ENCODE results near the gene P4HB. TPM values are rescaled to one million over a fixed set of nuclear protein-coding genes. Genes with fewer than 3 reads are reported as not detected.
A peak's percentile ranks its signal among the peaks of the same experiment; 100 is the strongest.

Gene P4HB
- total RNA-seq, 3 donors from 2014 or later: 442 to 487 (median 478) TPM

DNA sequence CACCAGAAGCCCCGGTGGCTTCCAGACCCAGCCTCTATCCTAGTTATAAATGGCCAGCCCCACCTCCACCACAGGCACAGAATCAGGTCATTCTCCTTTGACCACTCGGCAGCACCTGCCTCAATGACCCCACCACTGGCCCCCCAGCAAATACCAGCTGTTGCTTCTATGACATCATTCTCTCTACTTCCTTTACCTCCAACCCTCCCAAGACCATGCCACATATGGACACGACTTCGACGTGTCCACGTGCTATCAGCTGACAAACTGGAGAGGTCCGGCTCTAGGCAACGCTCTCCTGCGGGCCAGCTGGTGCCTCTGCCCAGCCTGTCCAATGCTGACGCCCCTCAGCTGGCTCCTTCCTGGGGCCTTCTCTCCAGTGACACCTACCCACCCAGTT is 25.1 kb upstream of the P4HB start:
- ATAC-seq (peak in 1 of 2 donors; percentile 12), DNase-seq (no peak)
- Mint-ChIP-seq H3K4me1 (ENCODE audit: low read depth) (peaks cover 19% of the 10 kb centered on the region), H3K27me3 (ENCODE audit: low read depth) (no peaks in the 10 kb centered on the region), H3K4me3 (no peak overlapping the region), H3K9me3 (no peaks in the 10 kb centered on the region), H3K36me3 (ENCODE audit: insufficient read depth) (peaks cover 28% of the 10 kb centered on the region)

GRCh38 chr17:81884968-81885367 is 24.6 kb upstream of the P4HB start:
- peak; percentile 5 to 19 for ATAC-seq
- Mint-ChIP-seq H3K4me3 (no peak overlapping the region), H3K36me3 (ENCODE audit: insufficient read depth) (peaks cover 27% of the 10 kb centered on the region), H3K4me1 (ENCODE audit: low read depth) (peaks cover 14% of the 10 kb centered on the region), H3K27me3 (ENCODE audit: low read depth) (no peaks in the 10 kb centered on the region), H3K9me3 (no peaks in the 10 kb centered on the region)
- no peak for DNase-seq

- no peak overlapping the region for H3K4me3 Mint-ChIP-seq
- peak; percentile 19 to 29 for ATAC-seq
- H3K36me3 Mint-ChIP-seq (ENCODE audit: insufficient read depth): peaks cover 30% of the 10 kb centered on the region
- peaks cover 12% of the 10 kb centered on the region for H3K4me1 Mint-ChIP-seq (ENCODE audit: low read depth)
- no peaks in the 10 kb centered on the region for H3K9me3 Mint-ChIP-seq
- no peaks in the 10 kb centered on the region for H3K27me3 Mint-ChIP-seq (ENCODE audit: low read depth)
- no peak for DNase-seq
Observed at GRCh38 chr17:81884520-81884919, 24.2 kb upstream of the P4HB start.

GRCh38 chr17:81879121-81879520 is 18.8 kb upstream of the P4HB start:
- peaks cover 18% of the 10 kb centered on the region for H3K36me3 Mint-ChIP-seq (ENCODE audit: insufficient read depth)
- peaks cover 7% of the 10 kb centered on the region for H3K4me1 Mint-ChIP-seq (ENCODE audit: low read depth)
- no peak for DNase-seq
- no peaks in the 10 kb centered on the region for H3K9me3 Mint-ChIP-seq
- H3K27me3 Mint-ChIP-seq (ENCODE audit: low read depth): no peaks in the 10 kb centered on the region
- ATAC-seq: no peak
- H3K4me3 Mint-ChIP-seq: no peak overlapping the region

- peaks cover 14% of the 10 kb centered on the region for H3K4me1 Mint-ChIP-seq (ENCODE audit: low read depth)
- DNase-seq (no peak), ATAC-seq (no peak)
- no peak overlapping the region for H3K4me3 Mint-ChIP-seq
- no peaks in the 10 kb centered on the region for H3K9me3 Mint-ChIP-seq
- no peaks in the 10 kb centered on the region for H3K27me3 Mint-ChIP-seq (ENCODE audit: low read depth)
- peaks cover 18% of the 10 kb centered on the region for H3K36me3 Mint-ChIP-seq (ENCODE audit: insufficient read depth)
Observed at GRCh38 chr17:81878294-81878693, 18.0 kb upstream of the P4HB start.

DNA sequence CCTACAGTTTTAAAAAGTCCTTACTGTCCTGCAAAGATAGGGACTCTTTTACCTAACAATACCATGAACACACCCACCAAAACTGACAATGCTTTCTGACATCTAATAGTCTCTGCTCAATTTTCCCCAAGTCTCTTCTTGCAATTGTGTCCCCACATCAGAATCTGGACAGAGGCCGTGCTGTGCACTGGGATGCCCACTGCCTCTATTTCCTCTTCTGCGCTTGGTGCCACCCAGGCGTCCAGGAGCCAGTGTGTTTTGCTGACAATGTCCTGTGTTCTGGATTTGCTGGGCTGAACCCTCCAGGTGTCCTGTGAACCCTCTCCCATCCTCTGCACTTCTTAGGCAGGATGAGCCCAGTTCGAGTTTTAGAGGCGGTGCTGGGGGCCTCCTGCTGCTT is 17.2 kb upstream of the P4HB start:
- DNase-seq (no peak), ATAC-seq (no peak)
- Mint-ChIP-seq H3K4me3 (no peak overlapping the region), H3K9me3 (no peaks in the 10 kb centered on the region), H3K27me3 (ENCODE audit: low read depth) (no peaks in the 10 kb centered on the region), H3K36me3 (ENCODE audit: insufficient read depth) (peaks cover 18% of the 10 kb centered on the region), H3K4me1 (ENCODE audit: low read depth) (peaks cover 21% of the 10 kb centered on the region)

DNA sequence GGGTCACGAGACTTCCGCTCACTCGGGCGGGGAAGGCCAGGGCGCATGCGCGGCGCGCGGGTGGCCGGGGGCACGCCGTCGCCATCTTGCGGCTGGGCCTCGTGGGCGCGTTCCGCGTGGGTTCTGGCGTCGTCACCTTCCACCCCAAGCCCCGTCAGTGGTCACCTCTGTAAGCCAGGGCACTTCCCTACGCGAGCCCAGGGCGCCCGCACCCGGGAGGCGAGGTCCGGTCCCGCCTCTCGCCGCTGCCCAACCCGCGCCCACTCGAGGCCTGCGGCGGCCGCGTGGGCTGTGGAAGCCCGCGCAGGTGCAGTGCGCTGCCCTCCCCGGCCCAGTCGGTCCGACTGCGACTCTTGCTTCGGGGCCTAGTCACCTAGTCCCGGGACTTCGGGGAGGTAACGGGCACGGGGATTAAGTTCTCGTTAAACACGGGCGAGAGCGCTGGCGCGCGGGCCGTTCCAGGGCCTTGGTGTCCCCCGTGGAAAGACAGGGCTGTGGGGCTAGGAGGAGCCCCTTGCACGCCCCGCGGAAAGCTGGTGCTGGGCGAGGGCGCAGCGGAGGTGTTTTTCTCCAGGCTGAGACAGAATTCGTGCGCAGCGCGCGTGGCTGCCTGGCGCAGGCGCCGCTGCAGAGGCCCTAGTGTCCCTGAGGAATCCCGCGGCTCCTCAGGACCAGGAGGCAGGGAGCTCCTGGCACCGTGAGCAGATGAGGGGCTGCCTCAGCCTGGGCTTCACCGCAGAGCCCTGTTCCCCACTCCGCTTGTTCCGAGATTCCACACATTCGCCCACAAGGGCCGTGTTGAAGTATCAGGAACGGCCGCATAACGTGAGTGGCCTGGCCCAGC is 11.3 kb upstream of the P4HB start:
- peaks cover 42% of the 10 kb centered on the region for H3K4me1 Mint-ChIP-seq (ENCODE audit: low read depth)
- H3K36me3 Mint-ChIP-seq (ENCODE audit: insufficient read depth): peaks cover 4% of the 10 kb centered on the region
- peak; percentile 97 for DNase-seq
- H3K27me3 Mint-ChIP-seq (ENCODE audit: low read depth): no peaks in the 10 kb centered on the region
- H3K4me3 Mint-ChIP-seq: peak overlapping the region; percentile 86
- ATAC-seq: peak; percentile 11 to 25
- H3K9me3 Mint-ChIP-seq: no peaks in the 10 kb centered on the region

DNA sequence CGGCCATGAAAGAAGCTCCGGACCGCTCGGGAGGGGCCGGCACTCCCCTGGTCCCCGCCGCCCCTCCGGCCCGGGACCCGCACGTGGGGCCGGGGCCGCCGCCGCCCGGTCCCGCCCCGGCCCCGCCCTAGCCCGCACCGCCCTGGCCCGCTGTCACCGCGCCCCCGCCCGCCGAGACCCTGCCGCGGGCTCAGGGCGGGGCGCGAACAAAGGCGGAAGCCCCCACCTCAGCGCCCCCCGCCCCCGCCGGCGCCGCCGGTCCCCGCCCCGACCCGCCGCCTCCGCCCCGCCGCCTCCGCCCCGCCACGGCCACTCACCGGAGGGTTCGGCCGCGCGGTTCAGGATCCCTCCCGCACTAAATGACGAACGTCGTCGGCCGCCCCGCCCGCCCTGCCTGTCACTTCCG is 10.6 kb upstream of the P4HB start, which contains the start of gene ARHGDIA:
TSS of gene ARHGDIA (minus strand) at position 357 of the 406 bp plus-strand sequence. CDS start 1,407 bp downstream, outside the sequence.
- peaks cover 4% of the 10 kb centered on the region for H3K36me3 Mint-ChIP-seq (ENCODE audit: insufficient read depth)
- H3K4me3 Mint-ChIP-seq: peak within 1 kb of the TSS; percentile 88
- H3K4me1 Mint-ChIP-seq (ENCODE audit: low read depth): peaks cover 42% of the 10 kb centered on the region
- ATAC-seq (peak; percentile 66 to 68), DNase-seq (no peak)
- no peaks in the 10 kb centered on the region for H3K9me3 Mint-ChIP-seq
- no peaks in the 10 kb centered on the region for H3K27me3 Mint-ChIP-seq (ENCODE audit: low read depth)

- ATAC-seq: peak; percentile 30 to 38
- Mint-ChIP-seq H3K9me3 (no peaks in the 10 kb centered on the region), H3K27me3 (ENCODE audit: low read depth) (no peaks in the 10 kb centered on the region), H3K4me3 (peak overlapping the region; percentile 88), H3K36me3 (ENCODE audit: insufficient read depth) (peaks cover 4% of the 10 kb centered on the region), H3K4me1 (ENCODE audit: low read depth) (peaks cover 42% of the 10 kb centered on the region)
- DNase-seq: no peak
Observed at GRCh38 chr17:81870131-81870980, 10.0 kb upstream of the P4HB start.

DNA sequence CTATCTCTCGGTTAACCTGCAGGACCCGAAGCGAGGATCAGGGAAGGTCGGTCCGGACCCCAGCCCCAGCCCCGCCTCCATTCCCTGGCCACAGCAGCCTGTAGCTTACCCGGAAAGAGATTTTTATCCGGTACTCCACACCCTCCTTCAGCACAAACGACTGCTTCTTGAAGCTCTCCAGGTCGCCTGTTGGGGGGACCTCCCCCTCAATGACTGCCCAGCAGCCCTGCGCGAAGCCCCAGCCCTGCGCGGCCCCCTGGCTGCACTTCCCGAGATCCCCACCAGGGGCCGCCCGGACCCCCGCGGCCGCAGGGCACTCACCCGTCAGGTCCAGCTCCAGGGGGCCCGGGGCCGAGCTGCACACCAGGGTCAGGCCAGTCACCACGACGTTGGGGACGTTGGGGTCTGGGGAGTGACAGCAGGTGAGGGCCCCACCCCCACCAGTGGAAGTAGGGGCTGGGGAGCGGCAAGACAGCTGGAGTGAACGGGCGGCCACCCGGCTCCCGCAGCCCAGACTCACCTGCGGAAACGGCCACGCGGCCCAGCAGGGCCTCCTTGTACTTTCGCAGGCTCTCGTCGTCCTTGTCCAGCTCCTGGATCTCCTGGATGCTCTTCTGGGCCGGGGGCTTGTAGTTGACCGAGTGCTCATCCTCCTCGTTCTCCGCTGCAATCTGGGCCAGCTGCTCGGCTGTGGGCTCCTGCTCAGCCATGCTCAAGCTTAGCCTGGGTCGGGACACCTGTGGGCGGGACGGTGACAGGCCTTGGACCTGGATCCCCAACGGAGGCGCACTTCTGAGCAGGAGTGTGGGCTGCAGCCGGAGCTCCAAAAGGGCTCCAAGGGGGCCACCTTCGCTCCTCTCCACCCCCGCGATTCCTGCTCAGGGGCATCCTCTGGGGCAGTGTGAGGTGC is 9.1 kb upstream of the P4HB start:
- peaks cover 4% of the 10 kb centered on the region for H3K36me3 Mint-ChIP-seq (ENCODE audit: insufficient read depth)
- DNase-seq: no peak

GRCh38 chr17:81868674-81869220 is 8.4 kb upstream of the P4HB start:
- H3K4me1 Mint-ChIP-seq (ENCODE audit: low read depth): peaks cover 33% of the 10 kb centered on the region
- no peaks in the 10 kb centered on the region for H3K27me3 Mint-ChIP-seq (ENCODE audit: low read depth)
- H3K9me3 Mint-ChIP-seq: no peaks in the 10 kb centered on the region
- ATAC-seq: no peak
- H3K4me3 Mint-ChIP-seq: peak overlapping the region; percentile 88
- H3K36me3 Mint-ChIP-seq (ENCODE audit: insufficient read depth): peaks cover 4% of the 10 kb centered on the region
- no peak for DNase-seq

More for the DNA sequence above, 9.1 kb upstream of the P4HB start:
- Mint-ChIP-seq H3K4me3 (peak overlapping the region; percentile 88), H3K27me3 (ENCODE audit: low read depth) (no peaks in the 10 kb centered on the region), H3K9me3 (no peaks in the 10 kb centered on the region), H3K4me1 (ENCODE audit: low read depth) (peaks cover 40% of the 10 kb centered on the region)
- ATAC-seq: no peak

GRCh38 chr17:81867991-81868673 is 7.8 kb upstream of the P4HB start:
- H3K4me1 Mint-ChIP-seq (ENCODE audit: low read depth): peaks cover 35% of the 10 kb centered on the region

More at GRCh38 chr17:81867991-81868673, 7.8 kb upstream of the P4HB start:
- H3K36me3 Mint-ChIP-seq (ENCODE audit: insufficient read depth): peaks cover 9% of the 10 kb centered on the region
- H3K9me3 Mint-ChIP-seq: no peaks in the 10 kb centered on the region
- ATAC-seq: no peak
- no peak for DNase-seq
- H3K27me3 Mint-ChIP-seq (ENCODE audit: low read depth): no peaks in the 10 kb centered on the region
- H3K4me3 Mint-ChIP-seq: no peak overlapping the region

Data from activated T-cell treated with anti-CD3 and anti-CD28 coated beads, Interleukin-2, amount 50 U/mL, for 4 hours (primary cell).